ENCODE results near the gene OPN4. TPM values are rescaled to one million over a fixed set of nuclear protein-coding genes. Genes with fewer than 3 reads are reported as not detected.

The OPN4 gene
- total and polyA plus RNA-seq, 9 donors = 0.08 TPM; not detected in 8

DNA sequence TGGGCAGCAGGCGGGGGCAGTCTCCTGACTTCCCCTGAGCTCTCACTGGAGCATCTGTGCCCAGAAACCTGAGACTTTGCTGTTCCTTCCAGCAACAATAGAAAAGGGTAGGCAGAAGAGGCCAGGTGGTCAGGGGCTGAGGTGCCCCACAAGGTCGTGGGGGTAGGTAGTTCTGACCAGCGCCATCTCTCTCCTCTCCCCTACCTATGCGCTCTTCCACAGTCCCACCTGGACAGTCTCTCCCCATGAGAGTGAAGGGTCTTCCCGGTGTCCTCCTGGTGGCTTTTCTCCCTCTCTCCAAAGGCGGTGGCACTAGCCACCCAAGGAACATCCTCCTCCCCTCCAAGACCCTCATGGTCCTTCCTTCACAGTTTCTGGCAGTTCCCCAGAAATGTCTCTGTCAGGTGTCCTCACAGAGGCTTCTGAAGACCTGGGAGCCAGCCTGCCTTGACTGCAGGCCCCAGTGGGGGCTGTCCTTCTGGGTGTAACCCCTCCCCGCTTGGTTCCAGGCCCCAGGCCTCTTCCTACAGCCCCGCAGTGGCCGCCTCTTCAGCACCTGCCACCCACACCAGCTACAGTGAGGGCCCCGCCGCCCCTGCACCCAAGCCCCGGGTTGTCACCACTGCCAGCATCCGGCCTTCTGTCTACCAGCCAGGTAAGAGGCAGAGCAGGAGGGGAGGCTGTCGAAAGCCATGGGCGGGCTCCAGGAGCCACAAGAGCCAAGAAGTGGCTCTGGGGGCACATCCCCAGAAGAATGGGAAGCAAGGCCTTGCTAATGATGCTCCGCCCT lies 55.2 kb downstream of the OPN4 start:
- DNase-seq = peak in 1 of 5 donors; percentile 39
- Histone ChIP-seq H3K4me1 (ENCODE audit: insufficient read depth) (peaks cover 5% of the 10 kb centered on the region), H3K36me3 (no peaks in the 10 kb centered on the region), H3K27me3 (no peaks in the 10 kb centered on the region), H3K27ac (no peak overlapping the region), H3K9me3 (no peaks in the 10 kb centered on the region), H3K4me3 (no peak overlapping the region)
- WGBS, 3 donors = 94 to 97% (median 94%) methylated on average over 16 of the region's 16 CpGs
- intact Hi-C loops (cut with DNase I) = loop anchor here in 3 of 4 donors (2.0 to 5.0 kb wide), 3 partner anchors 47 to 188 kb away; partner anchors contain the start of gene BMPR1A (in 2 of the 3)
- TF ChIP-seq, protein P1, sequence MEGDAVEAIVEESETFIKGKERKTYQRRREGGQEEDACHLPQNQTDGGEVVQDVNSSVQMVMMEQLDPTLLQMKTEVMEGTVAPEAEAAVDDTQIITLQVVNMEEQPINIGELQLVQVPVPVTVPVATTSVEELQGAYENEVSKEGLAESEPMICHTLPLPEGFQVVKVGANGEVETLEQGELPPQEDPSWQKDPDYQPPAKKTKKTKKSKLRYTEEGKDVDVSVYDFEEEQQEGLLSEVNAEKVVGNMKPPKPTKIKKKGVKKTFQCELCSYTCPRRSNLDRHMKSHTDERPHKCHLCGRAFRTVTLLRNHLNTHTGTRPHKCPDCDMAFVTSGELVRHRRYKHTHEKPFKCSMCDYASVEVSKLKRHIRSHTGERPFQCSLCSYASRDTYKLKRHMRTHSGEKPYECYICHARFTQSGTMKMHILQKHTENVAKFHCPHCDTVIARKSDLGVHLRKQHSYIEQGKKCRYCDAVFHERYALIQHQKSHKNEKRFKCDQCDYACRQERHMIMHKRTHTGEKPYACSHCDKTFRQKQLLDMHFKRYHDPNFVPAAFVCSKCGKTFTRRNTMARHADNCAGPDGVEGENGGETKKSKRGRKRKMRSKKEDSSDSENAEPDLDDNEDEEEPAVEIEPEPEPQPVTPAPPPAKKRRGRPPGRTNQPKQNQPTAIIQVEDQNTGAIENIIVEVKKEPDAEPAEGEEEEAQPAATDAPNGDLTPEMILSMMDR (IDR thresholded peaks at IDR 0.05) = no peak
- TF ChIP-seq EP300 (IDR thresholded peaks at IDR 0.05) = no peak
- no peak for TF ChIP-seq POLR2A (IDR thresholded peaks at IDR 0.05)

DNA sequence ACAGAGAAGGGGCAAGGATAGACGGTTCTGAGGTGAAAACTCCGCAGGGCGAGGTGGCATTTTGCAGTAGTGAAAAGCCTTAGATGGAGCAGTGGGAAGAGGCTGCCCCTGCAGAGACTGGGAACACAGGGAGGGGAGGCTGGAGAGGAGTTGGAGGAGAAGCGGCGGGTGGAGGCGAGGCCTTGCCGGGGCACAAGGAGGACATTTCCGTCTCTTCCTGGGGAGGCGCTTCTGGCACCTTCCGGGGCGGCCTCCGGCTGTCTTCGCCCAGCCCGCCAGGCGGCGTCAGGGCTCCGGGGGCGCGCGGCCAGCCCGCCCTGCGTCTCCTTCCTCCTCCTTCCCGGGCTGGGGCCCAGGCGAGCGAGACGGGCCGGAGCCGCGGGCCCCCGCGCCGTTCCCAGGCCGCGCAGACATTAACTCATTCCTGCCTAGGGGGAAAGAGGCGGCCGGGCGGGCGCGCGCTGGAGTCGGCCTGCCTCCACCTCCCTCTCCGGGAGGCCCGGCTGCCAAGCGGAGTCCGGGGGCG lies 56.7 kb downstream of the OPN4 start:
- H3K4me3 ChIP-seq = peak overlapping the region; percentile 85
- H3K9me3 ChIP-seq = no peaks in the 10 kb centered on the region
- H3K4me1 ChIP-seq (ENCODE audit: insufficient read depth) = peaks cover 5% of the 10 kb centered on the region
- 3 to 7% (median 7%) methylated on average over 24 to 46 of the region's 46 CpGs for WGBS, 3 donors
- H3K36me3 ChIP-seq = no peaks in the 10 kb centered on the region
- intact Hi-C loops (cut with DNase I) = loop anchor here in 3 of 4 donors (2.0 to 5.0 kb wide), 3 partner anchors 46 to 186 kb away; partner anchors contain the start of gene BMPR1A (in 2 of the 3)
- TF ChIP-seq, protein P1 (IDR thresholded peaks at IDR 0.05) = peak; percentile 84 to 97 (median 95)
- TF ChIP-seq EP300 (IDR thresholded peaks at IDR 0.05) (no peak), POLR2A (IDR thresholded peaks at IDR 0.05) (peak; percentile 75)
- peak overlapping the region; percentile 88 to 94 for H3K27ac ChIP-seq
- DNase-seq = peak; percentile 89 to 94 (median 92)
- H3K27me3 ChIP-seq = no peaks in the 10 kb centered on the region

DNA sequence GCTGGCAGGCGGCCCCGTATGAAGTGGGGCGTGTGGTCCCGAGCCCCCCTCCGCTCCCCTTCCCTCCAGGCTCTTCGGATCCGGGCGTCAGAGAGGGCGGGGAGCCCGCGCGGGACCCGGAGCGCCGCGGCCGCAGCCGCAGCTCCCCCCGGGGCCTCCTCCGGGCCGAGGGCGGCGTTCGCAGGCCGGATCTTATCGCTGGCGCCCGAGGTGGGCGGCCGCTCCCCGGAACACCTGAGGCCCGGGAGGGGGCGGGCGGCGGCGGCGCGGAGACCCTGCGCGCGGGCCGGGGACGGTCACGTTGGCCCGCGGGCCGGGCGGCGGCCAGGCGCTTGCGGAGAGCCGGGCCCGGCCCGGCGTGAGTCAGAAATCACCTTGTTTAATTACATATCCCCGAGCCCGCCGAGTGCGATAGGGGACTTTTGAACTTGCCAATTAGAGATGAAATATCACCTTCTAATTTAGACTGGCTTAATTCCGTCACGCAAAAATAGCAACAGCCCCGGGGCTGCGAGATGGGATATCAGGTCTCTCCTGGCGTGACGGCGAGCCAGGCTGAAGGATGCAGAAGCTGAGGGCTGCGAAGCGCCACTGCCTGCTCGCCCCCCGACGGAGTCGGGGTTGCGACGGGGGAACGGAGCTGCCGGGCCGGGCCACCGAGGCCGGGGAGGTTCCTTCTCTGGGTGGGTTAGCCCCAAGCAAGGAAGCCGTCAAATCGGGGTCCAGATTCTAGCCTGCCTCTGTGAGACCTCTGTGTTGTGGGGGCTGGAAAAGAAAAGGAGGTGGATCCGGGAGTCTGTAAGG lies 57.4 kb downstream of the OPN4 start:
- intact Hi-C loops (cut with DNase I) = loop anchor here in 3 of 4 donors (2.0 to 5.0 kb wide), 3 partner anchors 45 to 186 kb away; partner anchors contain the start of gene BMPR1A (in 2 of the 3)
- no peaks in the 10 kb centered on the region for H3K36me3 ChIP-seq
- WGBS, 3 donors = 0 to 1% (median 1%) methylated on average over 64 to 82 of the region's 82 CpGs
- DNase-seq = peak; percentile 50 to 69 (median 62)
- H3K4me3 ChIP-seq = peak overlapping the region; percentile 85
- H3K9me3 ChIP-seq = no peaks in the 10 kb centered on the region
- peaks cover 5% of the 10 kb centered on the region for H3K4me1 ChIP-seq (ENCODE audit: insufficient read depth)
- peak overlapping the region; percentile 88 to 94 for H3K27ac ChIP-seq
- no peaks in the 10 kb centered on the region for H3K27me3 ChIP-seq
- no peak for TF ChIP-seq POLR2A (IDR thresholded peaks at IDR 0.05)
- no peak for TF ChIP-seq EP300 (IDR thresholded peaks at IDR 0.05)
- TF ChIP-seq, protein P1 (IDR thresholded peaks at IDR 0.05) = no peak

DNA sequence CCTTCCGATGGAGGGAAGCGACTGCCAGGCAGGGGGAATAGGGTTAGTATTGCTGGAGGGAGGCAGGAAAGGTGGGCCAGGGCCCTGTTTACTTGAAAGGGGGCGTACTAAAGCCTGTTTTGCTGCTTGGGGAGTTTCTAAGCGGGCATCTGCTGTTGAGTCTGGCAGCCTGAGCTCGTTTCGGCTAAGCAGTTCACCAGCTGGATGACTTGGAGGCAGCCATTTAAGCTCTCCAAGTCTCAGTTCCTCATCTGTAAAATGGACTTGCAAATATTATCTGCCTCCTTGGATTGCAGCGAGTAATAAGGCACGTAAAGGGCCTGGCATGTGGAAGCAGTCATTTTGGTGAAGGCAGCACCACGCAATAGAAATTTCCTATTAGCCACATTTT lies 58.0 kb downstream of the OPN4 start:
- intact Hi-C loops (cut with DNase I) = loop anchor here in 3 of 4 donors (5.0 kb wide), 2 partner anchors 45 to 185 kb away; partner anchors contain the start of gene BMPR1A (in 1 of the 3)
- Histone ChIP-seq H3K27me3 (no peaks in the 10 kb centered on the region), H3K36me3 (no peaks in the 10 kb centered on the region), H3K9me3 (no peaks in the 10 kb centered on the region), H3K27ac (peak overlapping the region; percentile 88 to 94), H3K4me1 (ENCODE audit: insufficient read depth) (peaks cover 5% of the 10 kb centered on the region), H3K4me3 (peak overlapping the region; percentile 85)
- WGBS, 3 donors = 24 to 28% (median 25%) methylated on average over 9 of the region's 9 CpGs
- TF ChIP-seq, protein P1 (IDR thresholded peaks at IDR 0.05) = no peak
- no peak for TF ChIP-seq EP300 (IDR thresholded peaks at IDR 0.05)
- no peak for TF ChIP-seq POLR2A (IDR thresholded peaks at IDR 0.05)
- no peak for DNase-seq

All from ovary (tissue), 9 donors.